OCI-LY1 (cell line): ENCODE data around the gene BMP6.

Experiments
- H2AFZ ChIP-seq: fragments of 200-600 bp; sonication (generic), shearing (Covaris generic); 2 replicates; pipeline ENCODE4 v1.6.0; 2014; ENCODE audit warnings: antibody characterized with exemption, mild to moderate bottlenecking, low read length
- H3F3A ChIP-seq: fragments of 200-600 bp; sonication (generic), shearing (Covaris generic); 2 replicates; pipeline ENCODE4 v1.6.0; 2014; ENCODE audit warnings: mild to moderate bottlenecking, antibody characterized with exemption, low read length, moderate library complexity; ENCODE audit not compliant: insufficient read depth
- H3K27ac ChIP-seq: fragments of 200-600 bp; sonication (generic); 2 replicates; pipeline ENCODE4 v1.5.1; 2014; ENCODE audit warnings: low read length, mixed run types, mild to moderate bottlenecking, low read depth; ENCODE audit not compliant: poor library complexity, severe bottlenecking
- H3K27me3 ChIP-seq: fragments of 200-600 bp; sonication (generic); 2 replicates; pipeline ENCODE4 v1.6.0; 2014; ENCODE audit warnings: antibody characterized with exemption, mild to moderate bottlenecking, low read length, moderate library complexity; ENCODE audit not compliant: insufficient read depth
- H3K36me3 ChIP-seq: fragments of 200-600 bp; sonication (generic); 2 replicates; pipeline ENCODE4 v1.6.1; 2014; ENCODE audit warnings: mild to moderate bottlenecking, antibody characterized with exemption, low read length, moderate library complexity, mixed read lengths; ENCODE audit not compliant: insufficient read depth
- H3K4me1 ChIP-seq: fragments of 200-600 bp; sonication (generic); 2 replicates; pipeline ENCODE4 v1.5.1; 2014; ENCODE audit warnings: mild to moderate bottlenecking, low read length, moderate library complexity; ENCODE audit not compliant: insufficient read depth, severe bottlenecking
- H3K4me2 ChIP-seq: fragments of 200-600 bp; sonication (generic), shearing (Covaris generic); 2 replicates; pipeline ENCODE4 v1.6.1; 2014; ENCODE audit warnings: low read length
- H3K4me3 ChIP-seq: fragments of 200-600 bp; sonication (generic); 2 replicates; pipeline ENCODE4 v1.5.1; 2014; ENCODE audit warnings: low read length, low read depth, mild to moderate bottlenecking, mixed read lengths; ENCODE audit not compliant: poor library complexity, severe bottlenecking
- H3K79me2 ChIP-seq: fragments of 200-600 bp; shearing (Covaris generic); 2 replicates; pipeline ENCODE4 v1.6.1; 2016; ENCODE audit warnings: mixed run types, low read length, mixed read lengths; ENCODE audit not compliant: insufficient read depth
- H3K9ac ChIP-seq: fragments of 200-600 bp; sonication (generic), shearing (Covaris generic); 2 replicates; pipeline ENCODE4 v1.6.1; 2014; ENCODE audit warnings: mild to moderate bottlenecking, low read length, mixed read lengths
- H3K9me2 ChIP-seq: fragments of 200-600 bp; sonication (generic), shearing (Covaris generic); 2 replicates; pipeline ENCODE4 v1.6.1; 2014; ENCODE audit warnings: low read depth, mild to moderate bottlenecking, low read length, mixed read lengths
- H3K9me3 ChIP-seq: fragments of 200-600 bp; shearing (Covaris generic); 2 replicates; pipeline ENCODE4 v1.6.1; 2014; ENCODE audit warnings: low read length, mixed read lengths
- H4K20me1 ChIP-seq: fragments of 200-600 bp; sonication (generic), shearing (Covaris generic); 2 replicates; pipeline ENCODE4 v1.6.0; 2016; ENCODE audit warnings: mild to moderate bottlenecking, low read length; ENCODE audit not compliant: insufficient read depth
- EZH2 ChIP-seq: fragments of 200-600 bp; sonication (generic), shearing (Covaris generic); IDR thresholded peaks from 2 replicates; pipeline ENCODE4 v1.8.0; 2017; ENCODE audit warnings: borderline replicate concordance, mixed run types, mild to moderate bottlenecking, antibody characterized with exemption, low read length, moderate library complexity, mixed read lengths
- TF ChIP-seq, protein P1 (sequence below): fragments of 200-600 bp; sonication (generic), shearing (Covaris generic); IDR thresholded peaks from 2 replicates; pipeline ENCODE4 v1.5.1; 2017; ENCODE audit warnings: mild to moderate bottlenecking, antibody characterized with exemption, low read length, moderate library complexity, mixed read lengths

The BMP6 gene

DNA sequence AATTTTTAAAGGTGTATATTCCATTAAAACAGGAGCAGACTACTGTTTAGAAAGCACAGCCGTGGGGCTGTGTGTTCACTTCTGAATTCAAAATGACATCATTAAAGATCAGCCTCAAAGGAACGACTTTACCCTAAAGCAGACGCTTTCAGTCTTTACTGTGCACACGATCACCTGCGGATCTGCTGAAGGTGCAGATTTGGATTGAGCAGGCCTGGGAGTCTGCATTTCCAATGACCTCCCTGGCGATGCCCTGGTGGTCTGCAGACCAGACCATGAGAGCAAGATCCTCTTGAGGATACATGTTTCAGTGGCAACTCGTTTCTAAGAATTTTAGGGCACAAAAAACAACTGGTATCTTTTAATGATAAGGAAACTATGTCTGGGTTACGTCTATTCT is 157.5 kb downstream of the BMP6 start:
- H3K36me3 ChIP-seq: peaks cover 80% of the 10 kb centered on the region
- no peak overlapping the region for H2AFZ ChIP-seq
- H3K79me2 ChIP-seq: no peaks in the 10 kb centered on the region
- H3K9ac ChIP-seq: no peak overlapping the region
- no peaks in the 10 kb centered on the region for H3K4me1 ChIP-seq
- H3F3A ChIP-seq: no peaks in the 10 kb centered on the region
- no peak overlapping the region for H3K4me3 ChIP-seq
- H3K27me3 ChIP-seq: no peaks in the 10 kb centered on the region
- no peak overlapping the region for H3K4me2 ChIP-seq
- no peak overlapping the region for H3K27ac ChIP-seq
- H3K9me2 ChIP-seq: no peaks in the 10 kb centered on the region
- no peaks in the 10 kb centered on the region for H3K9me3 ChIP-seq
- no peaks in the 10 kb centered on the region for H4K20me1 ChIP-seq
- TF ChIP-seq, protein P1, sequence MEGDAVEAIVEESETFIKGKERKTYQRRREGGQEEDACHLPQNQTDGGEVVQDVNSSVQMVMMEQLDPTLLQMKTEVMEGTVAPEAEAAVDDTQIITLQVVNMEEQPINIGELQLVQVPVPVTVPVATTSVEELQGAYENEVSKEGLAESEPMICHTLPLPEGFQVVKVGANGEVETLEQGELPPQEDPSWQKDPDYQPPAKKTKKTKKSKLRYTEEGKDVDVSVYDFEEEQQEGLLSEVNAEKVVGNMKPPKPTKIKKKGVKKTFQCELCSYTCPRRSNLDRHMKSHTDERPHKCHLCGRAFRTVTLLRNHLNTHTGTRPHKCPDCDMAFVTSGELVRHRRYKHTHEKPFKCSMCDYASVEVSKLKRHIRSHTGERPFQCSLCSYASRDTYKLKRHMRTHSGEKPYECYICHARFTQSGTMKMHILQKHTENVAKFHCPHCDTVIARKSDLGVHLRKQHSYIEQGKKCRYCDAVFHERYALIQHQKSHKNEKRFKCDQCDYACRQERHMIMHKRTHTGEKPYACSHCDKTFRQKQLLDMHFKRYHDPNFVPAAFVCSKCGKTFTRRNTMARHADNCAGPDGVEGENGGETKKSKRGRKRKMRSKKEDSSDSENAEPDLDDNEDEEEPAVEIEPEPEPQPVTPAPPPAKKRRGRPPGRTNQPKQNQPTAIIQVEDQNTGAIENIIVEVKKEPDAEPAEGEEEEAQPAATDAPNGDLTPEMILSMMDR: no peak
- TF ChIP-seq EZH2: no peak

DNA sequence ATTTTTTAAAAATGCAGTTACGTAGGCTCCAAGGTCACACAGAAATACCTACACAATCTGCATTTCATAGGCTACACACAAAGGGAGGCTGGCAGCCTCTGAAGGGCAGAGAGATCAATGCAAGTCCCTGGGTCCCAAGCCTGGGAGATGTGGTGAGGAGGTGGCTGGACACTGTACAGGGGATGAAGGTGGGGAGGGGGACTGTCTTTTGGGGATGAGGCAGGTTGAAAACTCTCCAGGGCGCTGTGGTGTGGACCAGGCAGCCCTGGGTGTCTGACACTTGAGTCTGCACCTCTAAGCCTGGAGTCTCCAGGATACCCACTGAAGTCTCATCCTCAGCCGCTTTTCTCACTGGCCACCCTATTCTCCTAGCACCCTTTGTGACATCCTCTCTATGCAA is 160.2 kb downstream of the BMP6 start:
- Histone ChIP-seq H2AFZ (no peak overlapping the region), H3K27me3 (no peaks in the 10 kb centered on the region), H3K9ac (no peak overlapping the region), H3K4me3 (no peak overlapping the region), H3K79me2 (no peaks in the 10 kb centered on the region), H3K9me2 (no peaks in the 10 kb centered on the region), H3K27ac (no peak overlapping the region), H3K9me3 (no peaks in the 10 kb centered on the region), H3K4me2 (no peak overlapping the region), H3K4me1 (no peaks in the 10 kb centered on the region), H3K36me3 (peaks cover 92% of the 10 kb centered on the region), H4K20me1 (no peaks in the 10 kb centered on the region), H3F3A (no peaks in the 10 kb centered on the region)
- TF ChIP-seq EZH2: no peak
- TF ChIP-seq, protein P1: no peak

DNA sequence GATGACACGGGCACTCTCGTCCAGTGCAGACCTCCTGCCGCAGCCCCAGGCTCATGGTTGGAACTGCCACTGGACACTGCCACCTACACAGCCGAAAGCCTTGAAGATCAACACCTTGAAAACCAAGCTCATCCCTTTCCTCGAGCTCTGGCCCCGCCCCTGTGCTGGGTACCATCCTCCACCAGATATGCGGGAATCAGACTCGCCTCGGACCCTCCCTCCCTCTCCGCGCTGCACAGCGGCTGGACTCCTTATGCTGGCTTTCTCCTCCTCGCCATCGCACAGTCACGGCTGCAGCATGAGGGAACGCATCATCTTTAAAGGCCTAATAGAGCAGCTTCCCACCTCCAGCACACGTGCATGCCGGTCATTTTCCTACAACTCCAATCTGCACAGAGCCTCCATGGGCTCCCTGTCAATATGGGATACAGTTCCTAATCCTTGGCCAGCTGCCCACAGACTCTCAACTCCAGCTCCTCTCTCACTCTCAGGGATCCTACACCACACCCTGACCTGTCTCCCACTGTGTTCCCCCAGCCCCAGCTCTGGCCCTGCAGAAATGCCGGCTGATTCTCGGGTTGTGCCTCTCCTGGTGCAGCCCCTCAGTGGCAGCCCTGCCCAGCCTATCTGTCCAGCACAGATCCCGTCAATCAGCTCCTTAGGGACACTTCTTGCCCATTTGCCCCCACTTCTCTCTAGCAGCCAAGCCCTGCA is 161.5 kb downstream of the BMP6 start:
- H3K9me3 ChIP-seq: no peaks in the 10 kb centered on the region
- no peaks in the 10 kb centered on the region for H4K20me1 ChIP-seq
- H3K9me2 ChIP-seq: no peaks in the 10 kb centered on the region
- H3K36me3 ChIP-seq: peaks cover 93% of the 10 kb centered on the region
- H3K27ac ChIP-seq: no peak overlapping the region
- no peaks in the 10 kb centered on the region for H3F3A ChIP-seq
- TF ChIP-seq EZH2: no peak
- H3K4me2 ChIP-seq: no peak overlapping the region
- no peak overlapping the region for H3K9ac ChIP-seq
- no peak overlapping the region for H3K4me3 ChIP-seq
- H2AFZ ChIP-seq: no peak overlapping the region
- no peaks in the 10 kb centered on the region for H3K27me3 ChIP-seq
- H3K4me1 ChIP-seq: no peaks in the 10 kb centered on the region
- H3K79me2 ChIP-seq: no peaks in the 10 kb centered on the region
